Omental fat pad (tissue), 4 donors: ENCODE measurements around the gene GRAP2. TPM values are rescaled to one million over a fixed set of nuclear protein-coding genes. Genes with fewer than 3 reads are reported as not detected.
"Not testable (repeated sequence)": the region's sequence is repeated elsewhere in the genome, so short reads cannot be mapped to it uniquely, and the experiment has no call there.

ENCODE experiments used
- ATAC-seq: fragments of 150-250 bp; one replicate; pipeline ENCODE4 v1.9.1; 2016; ENCODE audit warnings: mild to moderate bottlenecking, moderate library complexity; ENCODE audit not compliant: low FRiP score
- DNase-seq: peaks from one replicate; pipeline ENCODE4 v3.0.0-alpha.2; 2019; ENCODE audit warnings: low spot score
- CTCF ChIP-seq, 3 donors: fragments of 450-650 bp; IDR thresholded peaks; one replicate each; pipeline ENCODE4 v1.5.1; 2016 to 2017; ENCODE audit warnings: antibody characterized with exemption in 3 of 3, mild to moderate bottlenecking in 3 of 3, moderate library complexity in 2 of 3
- total RNA-seq, 4 donors: library from RNA; depleted of rRNA; stranded (reverse); fragments of >200 nt; gene quantifications; one replicate each; pipeline ENCODE4 v1.1.0, GENCODE V29; 2016

GRAP2 gene
- total RNA-seq, 4 donors from 2014 or later, result 1.0 to 9.5 (median 3.7) TPM

DNA sequence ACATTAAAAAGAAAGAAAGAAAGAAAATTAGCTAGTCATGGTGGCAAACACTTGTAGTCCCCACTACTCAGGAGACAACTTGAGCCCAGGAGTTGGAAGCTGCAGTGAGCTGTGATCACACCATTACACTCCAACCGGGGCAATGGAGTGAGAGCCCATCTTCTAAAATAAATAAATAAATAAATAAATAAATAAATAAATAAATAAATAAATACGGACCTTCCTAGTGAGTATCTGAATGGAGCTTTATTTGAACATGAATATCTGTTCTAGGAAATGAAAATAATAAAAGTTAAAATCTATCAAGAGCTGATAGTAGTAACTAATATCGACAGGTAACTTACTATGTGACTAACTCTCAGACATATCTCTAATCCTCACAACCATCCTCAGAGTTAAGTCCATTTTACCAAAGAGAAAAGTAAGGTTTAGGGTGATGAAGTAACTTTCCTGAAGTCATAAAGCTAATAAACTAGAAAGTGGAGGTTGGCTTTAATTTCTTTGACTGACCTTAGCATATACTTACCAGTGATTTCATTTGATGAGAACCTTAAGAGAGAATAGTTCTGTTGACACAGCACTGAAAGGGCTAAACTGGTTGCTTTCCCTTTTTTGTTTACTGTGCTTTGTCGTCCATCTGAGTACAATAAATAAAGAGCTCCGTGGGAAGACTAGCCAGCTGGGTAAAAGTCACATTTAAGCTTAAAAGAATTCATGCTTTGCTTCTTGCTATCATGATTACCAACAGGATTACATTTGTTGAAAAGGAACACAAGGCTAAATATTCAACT, 29.7 kb upstream of the GRAP2 start:
- no peak for DNase-seq
- no peak for TF ChIP-seq CTCF (IDR thresholded peaks at IDR 0.05)
- ATAC-seq, result no peak

DNA sequence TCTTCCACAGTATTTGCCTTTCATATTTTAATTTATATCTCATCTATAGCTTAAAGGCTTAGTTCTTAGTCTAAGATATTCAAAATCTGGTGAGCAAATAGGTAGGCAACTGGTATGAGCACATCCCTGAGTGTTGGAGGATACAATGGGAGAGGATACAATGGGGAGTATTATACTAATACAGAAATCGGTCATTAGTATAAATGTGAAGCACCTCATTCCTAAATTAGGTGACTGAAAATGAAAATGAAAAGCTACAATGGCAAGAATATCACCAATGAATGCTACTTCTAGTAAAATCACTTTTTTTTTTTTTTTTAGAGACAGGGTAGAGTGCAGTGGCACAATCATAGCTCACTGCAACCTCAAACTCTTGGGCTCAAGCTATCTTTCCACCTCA, 28.3 kb upstream of the GRAP2 start:
- no peak for TF ChIP-seq CTCF (IDR thresholded peaks at IDR 0.05)
- ATAC-seq, result no peak
- no peak for DNase-seq

DNA sequence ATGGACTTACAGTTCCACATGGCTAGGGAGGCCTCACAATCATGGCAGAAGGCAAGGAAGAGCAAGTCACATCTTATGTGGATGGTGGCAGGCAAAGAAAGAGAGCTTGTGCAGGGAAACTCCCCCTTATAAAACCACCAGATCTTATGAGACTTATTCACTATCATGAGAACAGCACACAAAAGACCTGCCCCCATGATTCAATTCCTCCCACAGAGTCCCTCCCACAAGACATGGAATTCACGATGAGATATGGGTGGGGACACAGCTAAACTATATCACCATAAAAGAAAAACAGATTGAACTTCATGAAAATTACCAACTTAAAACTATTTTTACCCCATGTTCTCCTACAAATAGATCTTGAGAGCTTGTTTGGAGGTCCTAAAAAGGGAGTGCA, 26.9 kb upstream of the GRAP2 start:
- TF ChIP-seq CTCF (IDR thresholded peaks at IDR 0.05), result no peak
- no peak for ATAC-seq
- no peak for DNase-seq

GRCh38 chr22:39875176-39875885, 25.6 kb upstream of the GRAP2 start:
- ATAC-seq, DNase-seq: not testable (repeated sequence)

DNA sequence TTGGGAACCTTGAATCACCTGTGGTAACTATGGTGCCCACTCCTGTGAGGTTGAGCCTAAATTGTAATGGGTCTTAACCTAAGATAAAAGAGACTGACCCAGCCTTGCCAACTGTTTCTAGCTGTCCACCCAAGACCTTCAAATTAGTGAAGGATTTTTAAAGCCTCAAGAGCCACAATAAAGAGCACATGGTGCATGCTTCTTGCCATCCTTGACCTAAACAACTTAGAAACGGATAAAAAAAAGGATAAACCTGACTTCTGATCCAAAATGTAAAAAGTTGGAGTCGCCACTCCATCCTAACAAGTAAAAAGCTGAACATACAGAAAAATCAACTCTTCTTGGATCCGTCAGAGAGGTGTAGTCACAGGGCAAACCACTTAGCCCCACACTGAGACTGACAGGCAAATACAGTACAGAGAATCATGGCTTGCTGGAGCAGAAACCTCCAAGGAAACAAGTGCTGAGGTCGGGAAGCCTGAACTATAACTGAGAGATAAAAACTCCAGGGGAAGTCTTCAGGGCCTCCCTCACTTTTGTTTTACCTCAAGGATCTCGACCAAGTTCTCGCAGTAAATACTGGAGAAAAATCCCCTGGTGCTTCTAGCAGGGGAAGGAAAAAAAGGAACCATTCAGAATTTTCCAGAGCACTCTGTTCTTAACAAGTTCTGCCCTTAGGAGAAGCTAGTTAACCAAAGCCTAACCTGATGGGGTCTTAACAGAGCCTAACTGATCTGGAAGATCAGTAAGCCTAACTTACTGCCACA, 23.6 kb upstream of the GRAP2 start:
- no peak for ATAC-seq
- no peak for TF ChIP-seq CTCF (IDR thresholded peaks at IDR 0.05)
- DNase-seq, result no peak

GRCh38 chr22:39880722-39881121, 20.2 kb upstream of the GRAP2 start:
- no peak for TF ChIP-seq CTCF (IDR thresholded peaks at IDR 0.05)
- ATAC-seq (no peak), DNase-seq (no peak)

GRCh38 chr22:39883057-39883456, 17.8 kb upstream of the GRAP2 start:
- TF ChIP-seq CTCF (IDR thresholded peaks at IDR 0.05), result no peak
- no peak for ATAC-seq

DNA sequence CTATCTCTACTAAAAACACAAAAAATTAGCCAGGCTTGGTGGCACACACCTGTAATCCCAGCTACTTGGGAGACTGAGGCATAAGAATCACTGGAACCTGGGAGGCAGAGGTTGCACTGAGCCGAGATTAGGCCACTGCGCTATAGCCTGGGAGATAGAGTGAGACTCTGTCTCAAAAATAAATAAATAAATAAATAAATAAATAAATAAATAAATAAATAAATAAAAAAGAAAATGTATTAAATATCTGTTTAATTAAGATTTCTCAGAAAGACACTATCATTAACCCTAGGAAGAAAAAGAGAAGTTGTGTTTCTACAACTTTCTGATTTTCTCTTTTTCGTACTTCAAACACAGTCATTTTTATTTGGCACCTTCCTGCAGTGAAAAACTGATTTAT, 11.0 kb upstream of the GRAP2 start:
- not testable (repeated sequence) for ATAC-seq, DNase-seq

More at GRCh38 chr22:39883057-39883456, 17.8 kb upstream of the GRAP2 start:
- DNase-seq, result no peak
